ENCODE measurements around the gene FAM151B. TPM values are rescaled to one million over a fixed set of nuclear protein-coding genes. Genes with fewer than 3 reads are reported as not detected.

The FAM151B gene
- 0.36 and 0.60 TPM in 2 replicates for total RNA-seq (2014; rRNA removed; shearing (Covaris generic); ENCODE audit: low replicate concordance)

DNA sequence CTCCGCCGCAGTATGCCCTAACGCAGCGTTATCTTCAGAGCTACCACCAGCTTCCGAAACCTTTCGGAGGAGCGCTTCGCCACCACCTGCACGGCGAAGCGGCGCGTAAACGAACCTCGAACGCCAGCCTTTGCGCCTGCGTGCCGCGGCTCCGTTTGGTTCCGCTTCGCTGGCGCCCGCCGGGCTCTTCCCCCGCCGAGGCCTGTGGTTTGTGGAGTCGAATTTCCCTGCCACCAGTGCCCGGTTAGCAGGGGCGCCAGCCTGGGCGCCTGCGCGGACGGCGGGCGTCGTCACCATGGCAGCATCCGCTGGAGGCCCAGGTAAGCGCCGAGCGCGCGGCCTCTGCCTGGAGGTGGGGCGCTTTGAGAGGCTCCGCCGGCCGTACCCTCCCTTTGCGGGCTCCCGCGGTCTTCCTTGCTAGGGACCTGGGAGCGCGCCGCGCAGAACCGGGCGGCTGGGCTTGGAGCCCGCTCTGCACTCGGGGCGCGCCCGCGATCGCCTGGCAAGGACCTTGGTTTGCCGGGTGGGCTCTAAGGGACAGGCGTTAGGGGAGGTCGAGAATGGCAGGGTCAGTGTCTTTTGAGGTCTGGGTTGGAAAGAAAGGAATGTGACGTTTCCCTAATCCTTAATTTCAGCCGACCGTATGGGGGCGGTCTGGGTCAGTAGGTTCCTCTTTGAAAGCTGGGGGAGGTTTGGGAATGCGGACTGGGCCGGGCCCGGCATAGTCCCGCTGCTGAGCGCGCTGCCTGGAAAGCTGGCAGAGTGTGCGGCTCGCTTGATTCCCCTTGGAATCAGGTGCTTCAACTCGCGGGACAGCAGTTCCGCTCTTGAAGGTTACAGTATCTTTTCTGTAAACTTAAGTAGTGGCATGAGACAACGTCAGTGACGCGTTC lies at the start of gene FAM151B:
Gene FAM151B, plus strand, starts transcription at position 272 of the 893 bp plus-strand sequence. Its CDS starts 24 bp downstream, at position 296.
- peak within 1 kb of the TSS; percentile 75 for H3K4me3 ChIP-seq (ENCODE audit: low read length)
- H3K4me2 ChIP-seq (ENCODE audit: low read depth, low read length, poor library complexity, severe bottlenecking) = peak within 1 kb of the TSS; percentile 82
- no peaks in the 10 kb centered on the region for H3K79me2 ChIP-seq (ENCODE audit: low read length)
- no peaks in the 10 kb centered on the region for H3K9me3 ChIP-seq (ENCODE audit: low read length)
- H2AFZ ChIP-seq (ENCODE audit: low read length) = peak within 1 kb of the TSS; percentile 77
- H3K9ac ChIP-seq (ENCODE audit: low read length) = peak within 1 kb of the TSS; percentile 70
- no peaks in the 10 kb centered on the region for H3K9me2 ChIP-seq (replicated peaks; ENCODE audit: insufficient read depth, low read length)
- DNase-seq = peak; percentile 93
- no peaks in the 10 kb centered on the region for H4K20me1 ChIP-seq (ENCODE audit: insufficient read depth, low read depth, low read length)
- no peaks in the 10 kb centered on the region for H3K27me3 ChIP-seq (ENCODE audit: low read length)
- H3K36me3 ChIP-seq (ENCODE audit: insufficient read depth, low read length) = no peaks in the 10 kb centered on the region
- peaks cover 5% of the 10 kb centered on the region for H3K4me1 ChIP-seq (ENCODE audit: low read length)
- H3K27ac ChIP-seq (ENCODE audit: low read length) = no peak within 1 kb of the TSS

- Histone ChIP-seq H3K79me2 (ENCODE audit: low read length) (peaks cover 27% of the 10 kb centered on the region), H3K9ac (ENCODE audit: low read length) (no peak overlapping the region), H3K27me3 (ENCODE audit: low read length) (no peaks in the 10 kb centered on the region), H4K20me1 (ENCODE audit: insufficient read depth, low read depth, low read length) (no peaks in the 10 kb centered on the region), H3K4me2 (ENCODE audit: low read depth, low read length, poor library complexity, severe bottlenecking) (no peak overlapping the region), H3K27ac (ENCODE audit: low read length) (no peak overlapping the region), H3K4me1 (ENCODE audit: low read length) (peaks cover 4% of the 10 kb centered on the region), H3K9me2 (replicated peaks; ENCODE audit: insufficient read depth, low read length) (no peaks in the 10 kb centered on the region), H2AFZ (ENCODE audit: low read length) (no peak overlapping the region), H3K9me3 (ENCODE audit: low read length) (no peaks in the 10 kb centered on the region), H3K4me3 (ENCODE audit: low read length) (no peak overlapping the region), H3K36me3 (ENCODE audit: insufficient read depth, low read length) (peaks cover 20% of the 10 kb centered on the region; the same call in 1 of the 2 replicates)
- no peak for DNase-seq
These were observed 49.2 kb upstream of the FAM151B start for GRCh38 chr5:80438739-80439138.

GRCh38 chr5:80439213-80439612 lies 48.7 kb upstream of the FAM151B start:
- Histone ChIP-seq H3K36me3 (ENCODE audit: insufficient read depth, low read length) (peaks cover 20% of the 10 kb centered on the region; the same call in 1 of the 2 replicates), H3K9me2 (replicated peaks; ENCODE audit: insufficient read depth, low read length) (no peaks in the 10 kb centered on the region), H3K79me2 (ENCODE audit: low read length) (peaks cover 27% of the 10 kb centered on the region), H3K27me3 (ENCODE audit: low read length) (no peaks in the 10 kb centered on the region), H3K4me1 (ENCODE audit: low read length) (peaks cover 4% of the 10 kb centered on the region), H3K4me2 (ENCODE audit: low read depth, low read length, poor library complexity, severe bottlenecking) (no peak overlapping the region), H3K4me3 (ENCODE audit: low read length) (no peak overlapping the region), H3K27ac (ENCODE audit: low read length) (no peak overlapping the region), H3K9me3 (ENCODE audit: low read length) (no peaks in the 10 kb centered on the region), H2AFZ (ENCODE audit: low read length) (no peak overlapping the region), H4K20me1 (ENCODE audit: insufficient read depth, low read depth, low read length) (no peaks in the 10 kb centered on the region), H3K9ac (ENCODE audit: low read length) (no peak overlapping the region)
- DNase-seq = no peak

- no peaks in the 10 kb centered on the region for H3K27me3 ChIP-seq (ENCODE audit: low read length)
- H2AFZ ChIP-seq (ENCODE audit: low read length) = no peak overlapping the region
- H3K4me2 ChIP-seq (ENCODE audit: low read depth, low read length, poor library complexity, severe bottlenecking) = no peak overlapping the region
- peaks cover 24% of the 10 kb centered on the region for H3K79me2 ChIP-seq (ENCODE audit: low read length)
- no peaks in the 10 kb centered on the region for H3K9me2 ChIP-seq (replicated peaks; ENCODE audit: insufficient read depth, low read length)
- no peaks in the 10 kb centered on the region for H4K20me1 ChIP-seq (ENCODE audit: insufficient read depth, low read depth, low read length)
- H3K27ac ChIP-seq (ENCODE audit: low read length) = no peak overlapping the region
- H3K9me3 ChIP-seq (ENCODE audit: low read length) = no peaks in the 10 kb centered on the region
- H3K36me3 ChIP-seq (ENCODE audit: insufficient read depth, low read length) = peaks cover 11% of the 10 kb centered on the region; the same call in 1 of the 2 replicates
- DNase-seq = no peak
- H3K4me3 ChIP-seq (ENCODE audit: low read length) = no peak overlapping the region
- H3K4me1 ChIP-seq (ENCODE audit: low read length) = peaks cover 4% of the 10 kb centered on the region
- no peak overlapping the region for H3K9ac ChIP-seq (ENCODE audit: low read length)
These were observed 45.2 kb upstream of the FAM151B start for GRCh38 chr5:80442742-80443141.

DNA sequence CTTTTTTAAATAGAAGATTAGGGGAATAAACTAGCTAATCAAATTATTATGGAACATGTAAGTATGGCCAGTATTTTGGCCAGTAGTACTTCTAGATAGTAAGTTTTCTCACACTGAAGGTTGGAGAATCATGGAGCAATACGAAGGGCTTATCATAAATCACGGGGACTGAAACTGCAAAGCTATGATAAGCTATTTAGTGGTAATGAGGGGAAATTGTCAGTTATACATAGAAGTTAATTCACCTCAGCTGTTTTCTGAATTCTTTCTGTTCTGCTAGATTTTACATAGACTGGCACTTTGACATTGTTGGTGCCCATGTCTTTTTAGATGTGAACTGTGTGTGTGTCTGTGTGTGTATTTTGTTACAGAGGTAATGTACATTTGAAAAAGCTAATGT lies 34.5 kb upstream of the FAM151B start:
- H3K27ac ChIP-seq (ENCODE audit: low read length) = peak overlapping the region; percentile 95
- DNase-seq = peak; percentile 68
- H3K36me3 ChIP-seq (ENCODE audit: insufficient read depth, low read length) = peaks cover 31% of the 10 kb centered on the region
- no peaks in the 10 kb centered on the region for H3K9me2 ChIP-seq (replicated peaks; ENCODE audit: insufficient read depth, low read length)
- no peaks in the 10 kb centered on the region for H3K9me3 ChIP-seq (ENCODE audit: low read length)
- H3K4me2 ChIP-seq (ENCODE audit: low read depth, low read length, poor library complexity, severe bottlenecking) = peak overlapping the region; percentile 69
- H3K27me3 ChIP-seq (ENCODE audit: low read length) = no peaks in the 10 kb centered on the region
- H2AFZ ChIP-seq (ENCODE audit: low read length) = no peak overlapping the region
- H3K4me3 ChIP-seq (ENCODE audit: low read length) = peak overlapping the region; percentile 8
- H4K20me1 ChIP-seq (ENCODE audit: insufficient read depth, low read depth, low read length) = no peaks in the 10 kb centered on the region
- peaks cover 42% of the 10 kb centered on the region for H3K4me1 ChIP-seq (ENCODE audit: low read length)
- peak overlapping the region; percentile 44 for H3K9ac ChIP-seq (ENCODE audit: low read length)
- H3K79me2 ChIP-seq (ENCODE audit: low read length) = peaks cover 9% of the 10 kb centered on the region; the same call in 1 of the 2 replicates

GRCh38 chr5:80463269-80463668 lies 24.6 kb upstream of the FAM151B start:
- Histone ChIP-seq H3K9me3 (ENCODE audit: low read length) (no peaks in the 10 kb centered on the region; the same call in 1 of the 2 replicates), H3K4me1 (ENCODE audit: low read length) (no peaks in the 10 kb centered on the region), H3K79me2 (ENCODE audit: low read length) (no peaks in the 10 kb centered on the region), H3K4me2 (ENCODE audit: low read depth, low read length, poor library complexity, severe bottlenecking) (no peak overlapping the region), H3K27me3 (ENCODE audit: low read length) (no peaks in the 10 kb centered on the region), H3K27ac (ENCODE audit: low read length) (no peak overlapping the region), H4K20me1 (ENCODE audit: insufficient read depth, low read depth, low read length) (no peaks in the 10 kb centered on the region), H3K36me3 (ENCODE audit: insufficient read depth, low read length) (peaks cover 77% of the 10 kb centered on the region), H3K9me2 (replicated peaks; ENCODE audit: insufficient read depth, low read length) (no peaks in the 10 kb centered on the region), H3K4me3 (ENCODE audit: low read length) (no peak overlapping the region), H2AFZ (ENCODE audit: low read length) (no peak overlapping the region), H3K9ac (ENCODE audit: low read length) (no peak overlapping the region)
- DNase-seq = no peak

DNA sequence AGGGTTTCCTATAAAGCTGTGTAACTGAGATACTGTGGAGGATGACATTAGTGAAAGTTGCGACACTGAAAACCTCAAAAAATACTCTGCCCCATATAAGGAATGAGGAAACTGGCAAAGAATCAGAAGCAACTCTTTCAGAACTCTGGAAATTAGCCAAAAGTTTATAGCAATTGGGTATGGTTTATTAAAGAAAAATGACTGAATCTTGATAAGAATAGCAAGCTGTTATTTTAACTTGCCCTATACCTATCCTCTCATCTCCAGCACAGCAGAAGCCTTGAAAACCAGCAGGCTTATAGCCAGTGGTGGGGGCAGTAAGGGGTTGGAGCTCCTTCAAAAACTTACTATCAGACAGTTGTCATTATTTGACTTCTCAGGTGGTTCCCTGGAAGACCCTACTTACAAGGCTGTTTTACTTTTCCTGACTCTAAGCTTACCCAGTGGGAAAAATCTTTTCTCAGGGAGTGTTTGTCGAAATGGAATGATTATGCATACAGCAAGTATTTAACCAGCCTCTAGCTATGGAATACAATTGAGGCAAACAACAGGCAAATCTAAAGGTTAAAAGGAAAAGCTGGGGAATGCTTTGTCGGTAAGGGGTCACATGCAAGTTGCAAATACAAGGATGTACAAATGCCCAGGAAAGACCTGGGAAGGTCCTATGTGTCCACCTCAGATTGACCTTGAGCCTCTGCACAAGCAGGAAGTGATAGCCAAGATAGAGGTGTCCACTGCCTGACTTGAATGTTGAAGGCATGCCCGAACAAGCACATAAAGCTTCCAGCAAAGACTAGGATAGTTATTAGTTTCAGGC lies 21.0 kb upstream of the FAM151B start:
- no peak overlapping the region for H3K4me2 ChIP-seq (ENCODE audit: low read depth, low read length, poor library complexity, severe bottlenecking)
- H3K9ac ChIP-seq (ENCODE audit: low read length) = no peak overlapping the region
- no peaks in the 10 kb centered on the region for H3K4me1 ChIP-seq (ENCODE audit: low read length)
- no peak overlapping the region for H3K27ac ChIP-seq (ENCODE audit: low read length)
- no peaks in the 10 kb centered on the region for H4K20me1 ChIP-seq (ENCODE audit: insufficient read depth, low read depth, low read length)
- no peak for DNase-seq
- H3K79me2 ChIP-seq (ENCODE audit: low read length) = no peaks in the 10 kb centered on the region
- H3K9me2 ChIP-seq (replicated peaks; ENCODE audit: insufficient read depth, low read length) = no peaks in the 10 kb centered on the region
- no peaks in the 10 kb centered on the region for H3K27me3 ChIP-seq (ENCODE audit: low read length)
- no peak overlapping the region for H2AFZ ChIP-seq (ENCODE audit: low read length)
- H3K9me3 ChIP-seq (ENCODE audit: low read length) = peaks cover 4% of the 10 kb centered on the region; the same call in 1 of the 2 replicates
- no peak overlapping the region for H3K4me3 ChIP-seq (ENCODE audit: low read length)
- peaks cover 60% of the 10 kb centered on the region for H3K36me3 ChIP-seq (ENCODE audit: insufficient read depth, low read length)

DNA sequence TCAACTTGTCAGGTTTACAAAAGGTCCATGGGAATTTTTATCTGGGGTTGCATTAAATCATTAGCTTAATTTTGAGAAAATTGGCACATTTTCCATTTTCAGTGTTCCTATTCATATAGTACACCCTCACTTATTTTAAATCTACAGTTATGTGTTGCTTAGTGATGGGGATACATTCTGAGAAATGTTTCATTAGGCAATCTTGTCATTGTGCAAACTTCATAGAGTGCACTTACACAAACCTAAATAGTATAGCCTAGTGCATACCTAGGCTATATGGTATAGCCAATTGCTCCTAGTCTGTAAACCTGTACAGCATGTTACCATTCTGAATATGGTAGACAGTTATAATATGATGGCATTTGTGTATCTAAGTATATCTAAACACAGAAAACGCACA lies 19.8 kb upstream of the FAM151B start:
- H3K4me3 ChIP-seq (ENCODE audit: low read length) = no peak overlapping the region
- H3K79me2 ChIP-seq (ENCODE audit: low read length) = no peaks in the 10 kb centered on the region
- H3K9me3 ChIP-seq (ENCODE audit: low read length) = peaks cover 4% of the 10 kb centered on the region; the same call in 1 of the 2 replicates
- H4K20me1 ChIP-seq (ENCODE audit: insufficient read depth, low read depth, low read length) = no peaks in the 10 kb centered on the region
- no peak for DNase-seq
- H3K9ac ChIP-seq (ENCODE audit: low read length) = no peak overlapping the region
- H3K27ac ChIP-seq (ENCODE audit: low read length) = no peak overlapping the region
- H3K36me3 ChIP-seq (ENCODE audit: insufficient read depth, low read length) = peaks cover 51% of the 10 kb centered on the region
- no peak overlapping the region for H3K4me2 ChIP-seq (ENCODE audit: low read depth, low read length, poor library complexity, severe bottlenecking)
- no peak overlapping the region for H2AFZ ChIP-seq (ENCODE audit: low read length)
- no peaks in the 10 kb centered on the region for H3K27me3 ChIP-seq (ENCODE audit: low read length)
- no peaks in the 10 kb centered on the region for H3K9me2 ChIP-seq (replicated peaks; ENCODE audit: insufficient read depth, low read length)
- H3K4me1 ChIP-seq (ENCODE audit: low read length) = no peaks in the 10 kb centered on the region
